Fibroblast of lung (primary cell): ENCODE measurements around the gene MACO1. TPM values are rescaled to one million over a fixed set of nuclear protein-coding genes. Genes with fewer than 3 reads are reported as not detected.

Experiments used
- DNase-seq, 2 donors: peaks; one replicate each; pipeline versions ENCODE4 v3.0.0 to v3.0.0-alpha.2; 2010; ENCODE audit warnings: low read depth in 2 of 2
- H2AFZ ChIP-seq: 2 replicates; pipeline ENCODE4 v1.5.1; 2012; ENCODE audit warnings: low read length, control low read depth, inconsistent platforms
- H3K27ac ChIP-seq: 2 replicates; pipeline ENCODE4 v1.5.1; 2011; ENCODE audit warnings: low read length, control low read depth; ENCODE audit not compliant: insufficient read depth
- H3K27me3 ChIP-seq: 2 replicates; pipeline ENCODE4 v1.5.1; 2011; ENCODE audit warnings: mild to moderate bottlenecking, low read length; ENCODE audit not compliant: control insufficient read depth, insufficient read depth
- H3K36me3 ChIP-seq: 2 replicates; pipeline ENCODE4 v1.5.1; 2011; ENCODE audit warnings: low read length; ENCODE audit not compliant: control insufficient read depth, insufficient read depth
- H3K4me1 ChIP-seq: 2 replicates; pipeline ENCODE4 v1.5.1; 2011; ENCODE audit warnings: low read length; ENCODE audit not compliant: control insufficient read depth, insufficient read depth; ENCODE audit errors: extremely low read depth
- H3K4me2 ChIP-seq: 2 replicates; pipeline ENCODE4 v1.5.1; 2011; ENCODE audit warnings: low read length, control low read depth; ENCODE audit not compliant: insufficient read depth; ENCODE audit errors: extremely low read depth
- H3K4me3 ChIP-seq, 4 experiments: fragments of 200-600 bp in 1 of 4; sonication (generic) in 1 of 4; replicated peaks in 1 of 4; 2 replicates each; pipeline ENCODE4 v1.5.1; 2011 to 2016; ENCODE audit warnings: low read length in 4 of 4, low read depth in 3 of 4, mild to moderate bottlenecking in 3 of 4, control low read depth in 2 of 4, inconsistent platforms in 1 of 4, mixed read lengths in 1 of 4; ENCODE audit not compliant: insufficient read depth in 1 of 4; ENCODE audit errors: control extremely low read depth in 1 of 4
- H3K79me2 ChIP-seq: 2 replicates; pipeline ENCODE4 v1.5.1; 2012; ENCODE audit warnings: mild to moderate bottlenecking, low read length, inconsistent platforms; ENCODE audit not compliant: control insufficient read depth, insufficient read depth
- H3K9ac ChIP-seq: 2 replicates; pipeline ENCODE4 v1.5.1; 2011; ENCODE audit warnings: mild to moderate bottlenecking, low read length, control low read depth; ENCODE audit not compliant: insufficient read depth
- H3K9me3 ChIP-seq: 2 replicates; pipeline ENCODE4 v1.5.1; 2012; ENCODE audit warnings: low read depth, low read length; ENCODE audit not compliant: control insufficient read depth, insufficient read depth
- H4K20me1 ChIP-seq: 2 replicates; pipeline ENCODE4 v1.5.1; 2011; ENCODE audit warnings: low read length; ENCODE audit not compliant: control insufficient read depth, insufficient read depth; ENCODE audit errors: extremely low read depth
- EZH2 ChIP-seq: IDR thresholded peaks from 2 replicates; pipeline ENCODE4 v1.5.1; 2012; ENCODE audit warnings: low read length, control low read depth, mild to moderate bottlenecking; ENCODE audit errors: missing control alignments
- polyA plus RNA-seq, 2 donors: library from polyadenylated mRNA; depleted of rRNA in 1 of 2; stranded (reverse) in 1 of 2; unstranded in 1 of 2; fragments of >200 nt; gene quantifications; 2 replicates each; pipeline ENCODE4 v1.2.1, GENCODE V29; 2011 to 2012; ENCODE audit warnings: missing spikeins in 1 of 2
- total RNA-seq: library from RNA; depleted of rRNA; stranded (reverse); fragments of >200 nt; gene quantifications from 2 replicates; pipeline ENCODE4 v1.2.1, GENCODE V29; 2014
- TF ChIP-seq, protein P1 (sequence below), 2 donors: IDR thresholded peaks in 1 of 2; conservative IDR thresholded peaks in 1 of 2; 1 replicate in 1 of 2; 2 replicates in 1 of 2; pipeline ENCODE4 v1.5.1; 2011 to 2012; ENCODE audit warnings: low read length in 2 of 2, control low read depth in 1 of 2, inconsistent platforms in 1 of 2, low read depth in 1 of 2, mild to moderate bottlenecking in 1 of 2

MACO1 gene
- total and polyA plus RNA-seq, 2 donors (not counting 1 experiment from before 2014, with no cell fraction given), result 14.2 to 17.5 TPM

DNA sequence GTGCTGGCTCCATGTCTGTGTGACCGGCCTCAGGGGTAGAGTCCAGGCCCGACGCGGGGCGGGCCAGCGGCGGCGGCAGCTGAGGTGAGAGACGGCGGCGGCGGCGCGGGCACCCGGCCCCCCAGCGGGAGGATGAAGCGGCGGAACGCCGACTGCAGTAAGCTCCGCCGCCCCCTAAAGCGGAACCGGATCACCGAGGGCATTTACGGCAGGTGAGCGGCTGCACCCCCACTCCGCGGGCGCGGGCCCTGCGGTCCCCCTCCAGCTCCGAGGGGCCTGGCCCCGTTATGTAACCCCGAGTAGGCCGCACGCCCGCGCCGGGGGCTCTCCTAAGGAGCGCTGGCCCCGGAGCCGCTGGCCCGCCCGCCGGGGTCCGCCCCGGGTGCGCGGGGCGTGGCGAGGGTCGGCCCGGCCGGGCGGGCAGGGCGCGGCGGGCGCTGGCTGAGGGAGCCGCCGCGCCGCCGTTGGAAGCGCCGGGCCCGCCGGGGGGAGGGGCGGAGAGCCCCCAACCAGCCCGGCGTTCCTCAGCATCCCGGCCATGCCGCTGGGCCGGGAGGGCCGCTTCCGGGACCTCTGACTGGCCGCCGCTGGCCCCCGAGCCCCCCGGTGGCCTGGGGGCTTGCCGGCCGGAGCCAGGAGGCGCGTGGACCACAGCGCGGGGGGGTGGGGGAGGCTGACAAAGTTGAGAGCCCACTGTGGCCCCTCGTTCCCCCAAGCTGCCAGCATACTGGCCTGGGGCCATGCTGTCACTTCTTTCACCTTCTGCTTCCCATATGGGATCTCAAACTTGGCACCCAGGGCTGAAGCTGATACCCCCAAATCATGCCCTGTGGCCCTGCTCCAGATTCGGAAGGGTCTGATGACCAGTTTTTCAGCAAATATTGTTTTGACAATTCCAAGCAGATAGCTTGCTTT is 527 bp downstream of the MACO1 start:
- Histone ChIP-seq H2AFZ (peak overlapping the region; percentile 50), H3K79me2 (peaks cover 20% of the 10 kb centered on the region), H3K9me3 (no peaks in the 10 kb centered on the region), H4K20me1 (no peaks in the 10 kb centered on the region), H3K36me3 (no peaks in the 10 kb centered on the region), H3K9ac (peak overlapping the region; percentile 80), H3K4me2 (peak overlapping the region; percentile 92), H3K27ac (peak overlapping the region; percentile 55), H3K4me3 (peak overlapping the region; percentile 79 to 88 (median 84)), H3K27me3 (no peaks in the 10 kb centered on the region), H3K4me1 (peaks cover 4% of the 10 kb centered on the region)
- no peak for DNase-seq
- no peak for TF ChIP-seq EZH2
- TF ChIP-seq, protein P1, sequence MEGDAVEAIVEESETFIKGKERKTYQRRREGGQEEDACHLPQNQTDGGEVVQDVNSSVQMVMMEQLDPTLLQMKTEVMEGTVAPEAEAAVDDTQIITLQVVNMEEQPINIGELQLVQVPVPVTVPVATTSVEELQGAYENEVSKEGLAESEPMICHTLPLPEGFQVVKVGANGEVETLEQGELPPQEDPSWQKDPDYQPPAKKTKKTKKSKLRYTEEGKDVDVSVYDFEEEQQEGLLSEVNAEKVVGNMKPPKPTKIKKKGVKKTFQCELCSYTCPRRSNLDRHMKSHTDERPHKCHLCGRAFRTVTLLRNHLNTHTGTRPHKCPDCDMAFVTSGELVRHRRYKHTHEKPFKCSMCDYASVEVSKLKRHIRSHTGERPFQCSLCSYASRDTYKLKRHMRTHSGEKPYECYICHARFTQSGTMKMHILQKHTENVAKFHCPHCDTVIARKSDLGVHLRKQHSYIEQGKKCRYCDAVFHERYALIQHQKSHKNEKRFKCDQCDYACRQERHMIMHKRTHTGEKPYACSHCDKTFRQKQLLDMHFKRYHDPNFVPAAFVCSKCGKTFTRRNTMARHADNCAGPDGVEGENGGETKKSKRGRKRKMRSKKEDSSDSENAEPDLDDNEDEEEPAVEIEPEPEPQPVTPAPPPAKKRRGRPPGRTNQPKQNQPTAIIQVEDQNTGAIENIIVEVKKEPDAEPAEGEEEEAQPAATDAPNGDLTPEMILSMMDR (conservative IDR thresholded peaks at IDR 0.05 in 1 of 2, IDR thresholded peaks at IDR 0.05 in 1 of 2; ENCODE audit: low read depth in 1 of 2, low read length in 2 of 2), result no peak

DNA sequence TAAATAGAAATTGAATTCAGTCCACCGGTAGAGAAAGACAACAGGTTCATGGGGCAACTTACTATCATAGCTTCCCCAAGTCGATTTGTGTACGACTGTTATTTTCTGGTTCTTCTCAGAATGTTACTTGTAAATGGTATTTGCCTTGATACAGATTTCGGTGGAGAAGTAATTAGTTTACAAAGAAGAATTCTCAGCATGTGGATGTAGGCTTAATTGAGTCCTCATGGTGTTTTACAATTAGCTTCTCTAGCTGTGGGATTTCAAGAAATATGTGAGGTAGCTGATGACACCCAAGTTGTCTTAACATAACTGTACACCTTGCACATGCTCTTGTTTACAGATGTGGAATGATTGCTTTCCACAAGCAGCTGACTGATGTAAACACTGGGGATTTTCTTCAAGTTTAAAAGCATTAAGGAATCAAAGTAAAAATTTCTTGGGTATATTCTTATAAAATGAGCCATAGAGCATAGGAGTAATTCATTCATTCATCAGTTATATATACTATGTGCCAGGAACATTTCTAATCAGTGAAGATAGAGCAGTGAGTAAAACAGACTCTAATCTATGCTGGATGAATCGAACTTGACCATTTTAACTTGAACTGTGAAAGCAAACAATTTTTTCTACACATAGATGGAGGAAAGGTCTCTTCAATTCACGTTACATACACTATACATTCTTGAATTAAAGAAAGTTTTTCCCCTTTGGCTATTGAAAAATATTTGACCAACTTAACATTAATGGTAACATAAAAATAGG is 1.4 kb downstream of the MACO1 start:
- peak overlapping the region; percentile 92 for H3K4me2 ChIP-seq
- peak overlapping the region; percentile 55 for H3K27ac ChIP-seq
- H3K36me3 ChIP-seq, result no peaks in the 10 kb centered on the region
- no peak overlapping the region for H3K9ac ChIP-seq
- TF ChIP-seq, protein P1 (conservative IDR thresholded peaks at IDR 0.05 in 1 of 2, IDR thresholded peaks at IDR 0.05 in 1 of 2; ENCODE audit: low read depth in 1 of 2, low read length in 2 of 2), result no peak
- no peak for TF ChIP-seq EZH2
- no peak overlapping the region for H2AFZ ChIP-seq
- H4K20me1 ChIP-seq, result peaks cover 2% of the 10 kb centered on the region
- no peaks in the 10 kb centered on the region for H3K27me3 ChIP-seq
- H3K9me3 ChIP-seq, result no peaks in the 10 kb centered on the region
- H3K79me2 ChIP-seq, result peaks cover 24% of the 10 kb centered on the region
- no peak for DNase-seq
- H3K4me3 ChIP-seq, result peak overlapping the region; percentile 79 to 88 (median 84)
- H3K4me1 ChIP-seq, result peaks cover 4% of the 10 kb centered on the region

DNA sequence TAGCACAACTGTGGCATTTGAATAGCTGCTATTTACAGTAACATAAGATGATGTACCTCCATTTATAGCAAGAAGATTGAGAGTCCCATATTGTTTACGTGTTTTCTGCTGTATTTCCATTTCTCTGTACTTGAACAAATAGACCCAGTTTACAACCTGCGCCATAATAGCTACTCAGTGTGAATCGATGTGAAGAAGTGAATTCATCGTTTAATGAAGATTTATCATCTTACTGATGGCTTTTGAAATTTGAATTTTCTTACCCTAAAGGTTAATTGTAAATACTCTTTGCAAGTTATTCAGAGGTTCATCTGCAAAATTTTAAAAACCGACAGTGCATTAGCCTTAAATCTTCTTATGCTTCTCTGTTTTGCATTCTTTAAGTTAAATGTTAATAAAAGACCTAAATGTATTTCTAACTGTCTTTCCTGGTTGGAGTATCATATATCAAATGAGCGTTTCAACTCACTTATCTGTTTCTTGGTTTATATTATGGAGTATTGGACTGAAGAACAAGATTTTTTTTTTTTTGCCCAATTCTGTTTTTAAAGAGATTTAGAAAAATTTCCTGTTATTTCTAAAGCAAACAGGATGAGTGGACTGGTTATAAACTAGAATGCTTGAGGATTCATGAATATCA is 2.2 kb downstream of the MACO1 start:
- Histone ChIP-seq H3K4me2 (no peak overlapping the region), H2AFZ (no peak overlapping the region), H3K9me3 (no peaks in the 10 kb centered on the region), H3K79me2 (peaks cover 24% of the 10 kb centered on the region), H3K4me1 (peaks cover 4% of the 10 kb centered on the region), H3K27ac (no peak overlapping the region), H3K4me3 (peak overlapping the region in 2 of 4 experiments; percentile 84 to 88), H3K27me3 (no peaks in the 10 kb centered on the region), H3K36me3 (no peaks in the 10 kb centered on the region), H3K9ac (no peak overlapping the region), H4K20me1 (peaks cover 2% of the 10 kb centered on the region)
- no peak for TF ChIP-seq EZH2
- TF ChIP-seq, protein P1 (conservative IDR thresholded peaks at IDR 0.05 in 1 of 2, IDR thresholded peaks at IDR 0.05 in 1 of 2; ENCODE audit: low read depth in 1 of 2, low read length in 2 of 2), result no peak
- no peak for DNase-seq
